Activated T-helper 9 cell treated with anti-CD3 and anti-CD28 coated beads, Interleukin-2, amount 50 U/mL, for 16 hours (primary cell): ENCODE data around the gene ABCA8.
"Not testable (repeated sequence)": the region's sequence is repeated elsewhere in the genome, so short reads cannot be mapped to it uniquely, and the experiment has no call there.

ENCODE experiments used
- DNase-seq: peaks from one replicate; pipeline ENCODE4 v3.0.0-alpha.2; 2020; ENCODE audit warnings: low read depth

Gene ABCA8

DNA sequence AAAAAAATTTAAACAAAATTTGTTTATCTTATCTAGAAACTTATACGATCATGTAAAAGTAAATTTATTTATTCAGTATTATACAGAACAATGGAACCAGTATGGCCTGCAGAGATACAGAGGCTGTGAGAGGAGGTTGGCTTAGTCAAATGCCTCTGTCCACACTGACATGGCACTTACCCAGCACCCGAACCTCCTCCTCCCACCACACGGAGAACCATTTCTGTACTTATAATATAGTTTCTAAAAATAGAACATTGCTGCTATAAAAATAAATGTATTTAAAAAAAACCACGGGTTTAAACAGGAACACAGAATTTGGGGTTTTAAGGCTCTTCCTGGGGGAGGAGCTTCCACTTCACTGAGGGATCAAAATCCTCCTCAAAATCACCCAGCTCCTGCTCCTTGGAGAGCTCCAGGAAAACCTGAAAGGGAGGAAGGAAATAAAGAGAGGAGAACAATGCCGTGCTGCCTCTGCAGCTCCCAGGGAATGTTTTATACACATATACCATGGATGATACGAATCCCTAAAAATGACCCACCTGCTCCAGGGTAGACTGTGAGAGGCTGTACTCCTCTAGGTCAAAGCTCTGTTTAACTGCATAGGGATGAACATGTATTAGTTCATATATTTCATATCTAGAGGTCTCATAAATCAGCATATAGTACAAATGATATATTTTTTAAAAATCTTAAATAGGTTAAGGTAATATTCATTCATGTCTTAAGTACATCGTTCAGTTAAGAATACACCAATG lies 87.3 kb downstream of the ABCA8 start:
- DNase-seq, result no peak

DNA sequence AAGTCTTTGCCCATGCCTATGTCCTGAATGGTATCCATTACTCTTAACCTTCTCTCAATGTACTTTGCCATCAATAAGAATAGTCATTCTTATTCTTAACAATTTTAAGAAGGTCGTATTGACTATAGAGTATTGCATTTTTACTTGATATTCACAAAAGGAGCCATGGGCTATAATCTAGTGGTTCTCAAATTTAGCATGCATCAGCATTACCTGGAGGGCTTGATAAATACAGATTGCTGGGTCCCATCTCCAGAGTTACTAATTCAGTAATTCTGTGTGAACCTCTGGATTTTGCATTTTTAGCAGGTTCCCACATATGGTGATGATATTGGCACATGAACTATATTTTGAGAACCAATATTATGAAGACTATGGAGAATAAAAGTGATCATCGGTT lies 89.6 kb downstream of the ABCA8 start:
- no peak for DNase-seq

DNA sequence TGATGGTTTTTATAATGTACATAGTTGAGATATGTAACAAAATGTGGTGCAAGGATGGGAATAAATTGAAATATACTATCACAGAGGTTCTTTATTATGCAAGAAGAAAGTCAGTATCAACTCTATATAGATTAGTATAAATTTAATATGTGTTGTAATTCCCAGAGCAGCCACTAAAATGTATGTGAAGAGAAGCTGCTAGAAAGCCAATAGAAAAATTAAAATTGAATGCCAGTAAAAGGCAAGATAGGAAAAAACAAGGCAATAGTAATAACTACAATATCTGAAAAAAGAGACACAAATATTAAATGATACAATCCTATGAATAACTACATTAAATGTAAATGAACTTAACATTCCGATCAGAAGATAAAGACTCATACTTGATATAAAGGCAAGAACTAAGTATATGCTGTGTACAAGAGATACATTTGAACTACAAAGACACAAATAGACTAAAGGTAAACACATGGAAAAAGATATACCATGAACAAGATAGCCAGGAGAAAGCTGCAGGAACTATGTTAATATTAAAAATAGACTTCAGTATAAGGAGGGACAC lies 92.0 kb downstream of the ABCA8 start:
- DNase-seq, result no peak

DNA sequence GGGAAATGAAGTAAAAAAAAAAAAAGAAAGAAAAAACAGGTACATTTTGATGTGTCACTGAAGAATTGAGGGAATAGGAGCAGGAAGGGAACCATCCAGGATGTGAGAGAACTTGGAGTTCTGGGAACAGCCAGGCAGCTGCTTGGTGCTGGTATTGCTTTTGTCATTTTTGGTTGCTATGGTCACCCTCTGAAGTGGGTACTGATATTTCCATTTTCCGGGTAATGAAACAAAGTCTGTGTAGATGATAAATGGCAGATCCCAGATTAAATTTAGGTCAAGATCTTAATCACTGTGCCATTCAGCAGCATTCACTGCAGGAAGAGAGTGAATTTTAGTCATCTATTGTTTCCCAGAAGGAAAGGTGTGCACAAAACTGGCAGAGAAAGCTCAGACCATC lies 93.6 kb downstream of the ABCA8 start:
- no peak for DNase-seq

DNA sequence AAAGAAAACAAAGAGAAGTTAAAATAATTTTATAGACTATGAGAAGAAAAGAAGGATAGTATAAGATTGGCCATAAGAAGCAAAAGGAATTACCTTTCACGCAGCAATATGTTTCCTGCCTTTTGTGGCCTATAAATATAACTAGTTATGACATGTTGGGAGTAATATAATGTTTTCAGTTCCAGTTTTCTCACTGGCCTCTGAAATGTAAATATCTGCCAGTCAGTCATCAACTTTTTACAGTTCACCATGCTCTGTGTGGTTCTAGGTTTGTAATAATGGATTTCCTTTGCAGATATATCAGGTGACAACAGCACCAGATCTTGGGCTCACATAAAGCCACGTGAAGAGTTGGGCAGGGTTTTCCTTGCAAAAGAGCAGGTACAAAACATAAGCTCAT lies 94.3 kb downstream of the ABCA8 start:
- DNase-seq, result no peak

DNA sequence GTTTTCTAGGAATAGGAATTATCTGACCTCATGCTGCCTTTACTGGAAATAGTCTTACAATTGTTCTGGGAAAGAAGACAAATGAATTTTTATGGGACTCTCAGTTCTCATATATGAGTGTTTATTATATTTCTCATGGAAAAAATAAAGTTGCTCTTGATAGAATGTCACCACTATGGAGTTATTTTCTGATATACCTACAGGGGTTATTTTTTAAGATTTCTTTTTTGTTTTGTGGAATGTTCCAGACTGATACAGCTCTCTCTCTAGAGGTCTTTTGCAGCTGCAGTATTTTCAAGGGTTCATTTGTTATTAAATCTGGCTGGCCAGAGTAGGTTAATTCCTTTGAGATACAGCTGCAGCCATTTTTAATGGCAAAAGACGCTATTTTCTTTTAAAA lies 100.7 kb downstream of the ABCA8 start:
- no peak for DNase-seq

DNA sequence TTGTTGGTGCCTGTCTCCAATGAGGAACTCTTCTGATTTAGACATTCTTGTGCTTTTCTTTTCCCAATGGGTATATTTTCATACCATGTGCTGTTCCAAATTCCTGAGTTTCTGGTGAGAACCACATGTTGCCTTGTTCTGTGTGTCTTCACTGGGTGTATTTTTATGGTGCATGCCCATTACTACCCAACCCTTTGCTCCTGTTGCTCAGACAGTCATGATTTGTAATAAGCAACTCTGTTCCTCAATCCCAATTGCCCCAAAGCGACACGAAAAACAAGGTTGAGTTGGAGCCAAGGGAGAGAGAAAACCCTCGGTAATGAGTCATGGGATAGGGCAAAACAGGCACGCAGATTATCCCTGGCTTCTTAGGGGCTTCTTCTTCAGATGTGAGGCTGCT lies 101.8 kb downstream of the ABCA8 start:
- DNase-seq, result no peak

DNA sequence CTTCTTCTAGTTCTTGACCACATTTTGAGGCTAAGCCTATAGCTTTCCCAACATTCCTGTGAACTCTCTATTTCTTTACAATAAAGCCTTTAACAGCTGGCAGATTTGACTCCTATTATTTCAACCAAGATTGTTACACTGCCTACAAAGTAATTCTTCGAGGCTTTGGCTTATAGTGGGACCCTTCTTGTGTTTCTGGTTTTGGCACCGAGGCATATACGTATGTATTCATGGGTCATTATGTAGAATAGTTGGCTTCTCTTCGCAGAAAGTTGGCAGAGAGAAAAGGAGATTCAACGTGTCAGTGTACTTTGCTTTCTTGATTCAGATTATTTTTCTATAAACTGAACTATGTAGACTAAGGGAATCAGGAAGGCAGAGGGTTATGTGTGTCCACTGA lies 102.2 kb downstream of the ABCA8 start:
- DNase-seq, result no peak

DNA sequence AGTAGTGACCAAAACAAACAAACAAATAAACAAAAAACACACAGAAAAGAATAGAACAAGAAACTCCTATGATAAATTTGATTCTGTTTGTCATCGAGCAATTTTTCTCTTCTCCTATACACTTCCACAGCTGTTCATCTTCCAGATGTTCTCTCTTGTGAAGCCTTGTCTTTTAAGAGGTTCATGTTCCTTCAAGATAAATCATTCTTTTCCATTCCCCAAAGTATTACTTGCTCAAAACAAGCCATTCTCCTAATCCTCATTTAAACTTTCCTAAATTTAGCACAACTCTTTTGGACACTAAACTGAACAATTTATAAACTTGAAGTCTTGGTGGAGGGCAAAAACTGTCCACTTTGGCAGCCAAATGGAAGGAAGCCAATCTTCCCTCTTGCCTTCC lies 103.3 kb downstream of the ABCA8 start:
- no peak for DNase-seq

DNA sequence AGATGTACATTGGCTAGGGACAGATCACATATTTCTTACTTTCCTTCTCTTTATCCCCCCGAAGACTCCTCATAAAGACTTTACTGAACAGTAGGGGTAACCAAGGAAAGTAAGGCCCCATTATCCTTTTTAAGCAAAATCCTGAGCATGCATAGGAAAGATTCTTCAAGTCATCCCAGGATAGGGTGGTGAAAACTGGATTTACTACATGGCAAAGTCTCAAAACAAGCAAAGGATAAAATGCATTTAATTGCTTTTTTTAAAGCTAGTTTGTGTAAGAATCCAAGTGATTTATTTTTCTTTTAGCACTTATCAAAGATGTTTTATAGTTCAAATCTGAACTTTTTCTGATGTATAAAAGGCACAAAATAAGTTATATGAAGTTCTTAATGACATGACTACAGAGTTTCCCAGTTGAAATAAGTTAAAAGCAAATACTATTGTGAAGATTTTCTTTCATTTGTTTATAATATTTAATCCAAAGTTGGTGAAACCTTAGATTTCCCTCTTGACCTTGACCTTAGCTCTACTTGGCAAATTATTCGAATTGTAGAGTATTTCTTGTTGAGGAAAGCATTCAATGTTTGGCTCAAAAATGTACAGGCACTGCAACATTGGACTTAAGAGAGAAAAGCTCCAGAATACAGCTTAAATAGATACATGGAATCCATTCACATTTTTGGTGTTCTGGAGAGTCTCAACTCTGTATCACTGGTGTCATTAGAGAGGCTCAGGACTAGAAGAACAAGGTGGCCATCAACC lies 104.3 kb downstream of the ABCA8 start:
- DNase-seq, result no peak

DNA sequence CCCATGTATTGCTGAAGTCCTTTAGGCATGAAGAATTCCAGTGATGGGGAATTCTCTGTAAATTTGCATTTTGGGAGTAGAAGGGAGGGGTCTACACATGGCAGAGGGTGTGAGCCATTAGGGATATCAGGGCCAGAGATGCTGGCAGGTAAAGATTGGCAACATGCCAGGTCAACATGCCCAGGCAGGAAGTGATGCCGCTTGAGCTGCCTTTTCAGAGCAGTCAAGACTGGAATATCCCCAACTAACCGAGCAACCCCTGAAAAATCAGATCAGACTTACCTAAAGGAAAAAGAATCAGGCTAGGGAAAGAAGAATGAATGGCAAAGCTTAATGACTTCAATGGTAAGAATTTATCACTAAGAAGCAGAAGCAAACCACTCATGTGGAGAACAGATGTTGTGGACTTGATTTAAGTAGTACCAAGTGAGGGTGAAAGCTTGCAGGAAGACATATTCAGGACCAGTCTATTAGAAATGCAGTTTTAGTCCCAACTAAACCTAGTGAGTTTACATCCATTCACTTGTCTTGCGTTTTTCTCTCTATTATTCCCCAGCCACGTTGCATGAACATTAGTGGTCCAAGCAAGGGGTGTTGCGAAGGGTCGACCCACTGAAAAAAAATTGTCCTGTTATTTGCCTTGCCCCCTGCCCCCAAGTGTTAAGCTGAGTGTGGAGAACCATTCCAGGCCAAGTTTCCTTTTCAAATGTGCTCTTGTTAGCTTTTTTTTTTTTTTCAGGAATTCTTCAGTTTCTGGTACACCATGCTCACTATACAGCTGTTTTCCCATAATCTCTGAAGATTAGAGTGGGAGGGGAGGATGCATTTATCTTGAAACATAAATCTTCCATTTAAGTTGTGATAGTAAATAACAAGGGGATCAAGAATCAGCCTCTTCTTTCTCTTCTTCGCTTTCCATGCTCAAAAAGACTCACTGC lies 105.2 kb downstream of the ABCA8 start:
- no peak for DNase-seq

DNA sequence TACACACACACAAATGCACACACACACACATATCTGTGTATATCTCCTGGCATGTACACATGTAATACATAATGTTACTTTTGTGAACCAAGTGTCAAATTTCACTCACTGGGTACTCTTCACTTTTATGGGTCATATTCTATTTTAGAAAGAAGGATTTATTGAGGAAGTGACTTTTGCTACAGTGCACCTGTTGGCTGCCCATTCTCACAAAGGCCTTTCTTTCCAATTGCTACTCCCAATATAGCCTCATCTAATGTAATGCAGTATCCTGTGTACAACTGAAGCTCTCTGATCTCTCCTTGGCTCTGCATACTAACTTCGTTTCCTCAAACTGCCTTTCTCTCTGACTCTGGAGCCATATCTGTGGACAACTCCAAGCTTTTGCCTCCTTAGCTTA lies 107.5 kb downstream of the ABCA8 start:
- no peak for DNase-seq

DNA sequence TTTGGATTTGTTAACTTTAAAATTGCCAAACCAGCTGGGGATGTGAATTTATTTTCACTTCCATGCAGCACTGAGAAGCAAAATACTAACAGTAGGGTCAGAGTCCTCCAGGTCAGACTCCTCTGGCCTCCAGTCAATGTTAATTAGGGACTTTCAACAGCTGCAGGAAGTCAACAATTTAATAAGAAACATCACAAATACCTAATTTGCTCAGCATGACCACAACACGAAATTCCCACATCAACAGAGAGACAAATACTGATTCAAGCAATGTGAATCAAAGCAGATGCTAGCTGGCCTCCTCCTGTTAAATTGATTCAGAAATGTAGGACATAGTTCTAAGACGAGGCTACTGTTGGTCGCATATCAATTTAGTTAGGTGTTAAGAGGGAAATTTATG lies 111.7 kb downstream of the ABCA8 start:
- no peak for DNase-seq

DNA sequence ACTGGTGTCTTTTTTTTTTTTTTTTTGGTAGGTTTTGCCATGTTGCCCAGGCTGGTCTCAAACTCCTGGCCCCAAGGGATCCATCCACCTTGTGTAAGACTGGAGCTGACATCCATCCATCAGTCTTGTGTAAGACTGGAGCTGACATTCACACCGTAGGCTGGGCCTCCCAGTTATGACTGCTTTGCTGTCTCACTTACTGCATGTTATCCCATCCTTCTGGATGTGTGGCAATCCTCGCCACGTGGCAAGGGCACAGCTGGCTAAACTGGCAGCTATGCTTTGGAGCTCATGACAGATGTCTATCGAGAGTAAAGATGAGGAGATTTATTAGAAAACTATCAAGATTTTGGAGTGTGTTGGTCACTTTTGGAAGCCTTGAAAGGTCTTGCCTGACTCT lies 115.1 kb downstream of the ABCA8 start:
- no peak for DNase-seq

DNA sequence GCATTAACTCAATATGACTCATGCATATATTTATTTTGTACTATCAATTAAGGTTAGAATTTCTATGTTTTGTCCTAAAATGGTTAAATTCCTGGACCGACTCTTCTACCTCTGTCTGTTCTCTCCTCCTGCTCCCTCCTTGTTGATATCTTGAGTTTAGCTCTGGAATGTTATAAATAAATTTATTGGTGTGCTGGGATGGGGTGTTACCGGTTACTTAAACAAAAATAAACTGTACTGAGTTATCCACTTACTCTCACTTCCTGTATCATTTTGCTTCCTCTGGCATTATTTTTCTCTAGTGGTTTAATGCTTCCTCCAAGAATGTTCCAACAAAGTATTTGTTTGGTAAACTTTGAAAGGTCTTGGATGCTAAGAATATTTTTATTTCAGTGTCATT lies 120.1 kb downstream of the ABCA8 start:
- DNase-seq, result no peak

DNA sequence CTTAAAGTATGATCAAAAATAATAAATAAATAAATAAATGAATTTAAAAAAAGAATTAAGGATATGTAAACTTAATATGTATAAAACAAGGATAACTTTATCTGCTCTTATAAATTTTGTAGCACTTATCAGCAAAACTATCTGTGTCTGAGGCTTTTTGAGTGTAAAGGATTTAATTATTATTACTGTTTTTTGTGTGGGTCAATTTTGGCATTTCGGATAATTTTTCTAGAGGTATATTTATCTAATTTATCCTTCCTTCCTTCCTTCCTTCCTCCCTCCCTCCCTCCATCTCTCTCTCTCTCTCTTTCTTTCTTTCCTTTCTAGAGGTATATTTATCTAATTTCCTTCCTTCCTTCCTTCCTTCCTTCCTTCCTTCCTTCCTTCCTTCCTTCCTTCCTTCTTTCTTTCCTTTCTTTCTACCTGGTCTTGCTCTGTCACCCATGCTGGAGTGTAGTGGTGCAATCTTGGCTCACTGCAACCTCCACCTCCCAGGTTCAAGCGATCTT lies 120.8 kb downstream of the ABCA8 start:
- no peak for DNase-seq

DNA sequence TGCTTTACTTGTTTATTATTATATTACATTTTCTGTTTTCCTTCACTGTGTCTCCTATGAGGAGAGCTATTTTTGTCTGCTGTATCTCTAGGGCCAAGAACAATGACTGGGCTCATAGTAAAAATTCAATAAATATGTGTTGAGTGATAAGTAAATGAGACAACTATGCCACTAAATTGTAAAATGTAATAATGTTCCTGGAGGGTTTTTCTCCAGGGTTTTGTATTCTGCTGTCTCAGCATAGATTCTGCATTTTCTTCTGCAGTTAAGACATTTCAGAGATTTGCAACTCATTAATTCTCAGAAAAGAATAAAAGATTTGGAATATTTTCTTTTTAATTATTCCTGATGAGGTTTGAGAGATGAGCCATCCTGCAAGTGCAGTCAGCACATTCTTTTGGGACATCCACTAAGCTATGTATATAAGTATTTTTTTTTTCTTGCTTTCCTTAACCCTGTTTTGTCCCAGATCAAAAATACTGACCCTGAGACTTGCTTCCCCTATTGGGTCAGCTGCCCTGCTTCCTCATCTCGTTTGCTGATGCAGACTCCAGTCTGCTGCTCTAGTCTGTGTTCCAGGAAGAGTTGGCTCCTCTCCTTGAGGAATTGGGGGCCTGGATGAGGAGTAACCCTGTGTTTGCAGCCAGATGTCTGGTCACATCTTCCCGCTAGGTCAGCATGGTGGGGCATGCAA lies 122.9 kb downstream of the ABCA8 start:
- no peak for DNase-seq

DNA sequence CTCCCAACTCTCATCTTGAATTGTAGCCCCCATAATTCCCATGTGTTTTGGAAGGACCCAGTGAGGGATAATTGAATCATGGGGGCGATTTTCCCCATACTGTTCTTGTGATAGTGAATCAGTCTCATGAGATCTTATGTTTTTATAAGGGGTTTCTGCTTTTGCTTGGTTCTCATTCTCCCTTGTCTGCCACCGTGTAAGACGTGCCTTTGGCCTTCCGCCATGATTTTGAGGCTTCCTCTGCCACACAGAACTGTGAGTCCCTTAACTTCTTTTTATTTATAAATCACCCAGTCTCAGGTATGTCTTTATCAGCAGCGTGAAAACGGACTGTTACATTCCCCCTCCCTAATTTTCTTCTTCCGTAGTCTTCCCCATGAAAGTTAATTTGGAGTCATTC lies 124.0 kb downstream of the ABCA8 start:
- DNase-seq, result no peak

DNA sequence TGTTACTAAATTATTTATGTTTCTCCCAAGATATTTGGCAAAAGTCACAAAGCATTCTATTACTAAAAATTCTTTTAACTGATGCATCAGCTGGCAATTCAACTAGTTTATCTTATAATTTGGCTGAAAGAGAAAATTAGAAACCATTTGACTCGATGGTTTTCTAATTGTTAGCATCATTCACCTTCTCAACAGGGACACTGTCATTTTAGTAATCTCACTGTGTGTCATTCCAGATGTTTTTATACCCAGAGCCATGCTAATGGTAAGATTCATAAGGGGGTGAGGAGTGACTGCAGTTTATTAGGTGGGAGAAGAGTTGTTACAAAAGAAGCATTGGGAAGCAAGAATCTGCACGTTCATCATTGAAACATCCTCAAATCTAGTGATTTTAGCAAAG lies 124.9 kb downstream of the ABCA8 start:
- no peak for DNase-seq

DNA sequence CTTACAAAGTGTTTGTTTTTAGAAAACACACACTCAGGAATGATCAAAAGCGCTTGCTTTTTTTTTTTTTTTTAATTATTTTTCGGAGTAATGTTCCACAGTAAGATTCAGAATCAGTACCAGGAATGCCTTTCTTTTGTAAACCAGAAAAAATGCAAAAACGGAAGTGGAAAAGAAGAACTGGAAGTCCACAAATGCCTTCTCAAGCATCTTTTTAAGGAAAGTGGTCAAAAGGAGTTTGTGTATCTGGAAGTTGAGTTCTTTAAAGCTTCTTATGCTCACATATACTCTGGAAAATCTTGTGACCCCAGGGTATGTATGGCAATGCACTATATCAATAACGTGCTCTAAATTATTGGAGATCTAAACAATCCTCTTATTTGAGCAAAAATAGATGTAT lies 126.0 kb downstream of the ABCA8 start:
- no peak for DNase-seq

DNA sequence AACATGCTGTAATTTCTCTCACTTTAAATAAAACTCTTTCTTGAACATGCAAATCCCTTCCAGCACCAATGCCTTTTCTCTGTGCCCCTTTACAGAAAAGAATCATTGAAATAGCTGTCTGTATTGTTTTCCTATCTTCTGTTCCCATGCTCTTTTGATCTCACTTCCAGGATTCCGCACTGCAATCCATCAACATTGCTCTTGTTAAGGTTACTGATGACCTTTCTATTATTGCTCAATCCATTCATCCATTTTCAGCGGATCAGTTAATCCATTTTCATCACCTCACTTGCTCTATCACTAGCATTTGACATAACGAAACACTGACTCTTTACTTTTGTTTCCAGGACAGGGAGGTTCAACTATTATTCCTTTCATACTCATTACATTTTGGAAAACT lies 130.5 kb downstream of the ABCA8 start:
- no peak for DNase-seq

DNA sequence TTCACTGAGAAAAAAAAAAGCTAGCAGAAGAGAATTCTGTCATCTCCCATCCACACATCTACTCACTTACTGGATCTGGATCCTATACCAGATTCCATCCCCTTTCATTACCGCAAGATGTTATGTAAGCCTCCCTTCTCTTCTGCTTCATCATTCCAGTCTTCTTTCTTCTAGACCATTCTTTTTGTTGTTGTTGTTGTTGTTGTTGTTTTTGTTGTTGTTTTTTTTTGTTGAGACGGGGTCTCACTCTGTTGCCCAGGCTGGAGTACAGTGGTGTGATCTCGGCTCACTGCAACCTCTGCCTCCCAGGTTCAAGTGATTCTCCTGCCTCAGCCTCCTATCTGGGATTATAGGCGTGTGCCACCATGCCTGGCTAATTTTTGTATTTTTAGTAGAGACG lies 131.0 kb downstream of the ABCA8 start:
- DNase-seq, result not testable (repeated sequence)
